GM13977 (cell line): ENCODE data around the gene ATP8A2.

Source experiments
- DNase-seq: peaks from one replicate; pipeline ENCODE4 v3.0.0; 2012; ENCODE audit warnings: low spot score
- CTCF ChIP-seq: IDR thresholded peaks from 2 replicates; pipeline ENCODE4 v1.5.1; 2012; ENCODE audit warnings: mild to moderate bottlenecking, control low read depth; ENCODE audit not compliant: insufficient read depth; ENCODE audit errors: extremely low read depth, missing control alignments
- in situ Hi-C: fragments of 300-500 bp; cut with MboI; formaldehyde crosslinking; loops from one replicate; pipeline ENCODE4 v1.12.0; 2022; ENCODE audit warnings: low sequenced_read_pairs, low pct_unique_long_range_greater_than_20kb, mixed read lengths, inconsistent platforms; ENCODE audit not compliant: unreplicated experiment

The ATP8A2 gene

GRCh38 chr13:25848812-25849745, 477.3 kb downstream of the ATP8A2 start:
- in situ Hi-C loops, result no loop called here
- DNase-seq, result no peak
- no peak for TF ChIP-seq CTCF

GRCh38 chr13:25857830-25858229, 486.1 kb downstream of the ATP8A2 start:
- no peak for TF ChIP-seq CTCF
- DNase-seq, result no peak
- in situ Hi-C loops, result no loop called here

- in situ Hi-C loops, result no loop called here
- TF ChIP-seq CTCF, result no peak
- DNase-seq, result no peak
Measured at GRCh38 chr13:25859528-25859927, 487.8 kb downstream of the ATP8A2 start.

- TF ChIP-seq CTCF, result no peak
- in situ Hi-C loops, result no loop called here
- DNase-seq, result no peak
Measured at GRCh38 chr13:25860265-25860664, 488.5 kb downstream of the ATP8A2 start.

GRCh38 chr13:25860862-25861261, 489.1 kb downstream of the ATP8A2 start:
- no peak for TF ChIP-seq CTCF
- no peak for DNase-seq
- in situ Hi-C loops, result no loop called here

GRCh38 chr13:25862156-25862555, 490.4 kb downstream of the ATP8A2 start:
- no peak for TF ChIP-seq CTCF
- in situ Hi-C loops, result no loop called here
- no peak for DNase-seq
